ENCODE results near the gene PRDM4.

GRCh38 chr12:107734139-107734538, 26.8 kb downstream of the PRDM4 start:
- TF ChIP-seq GATA3 (IDR thresholded peaks at IDR 0.05; ENCODE audit: low read depth, low read length) (no peak), GATA2 (IDR thresholded peaks at IDR 0.05; ENCODE audit: low read depth, low read length) (no peak)

Measured in SH-SY5Y (cell line).